RPMI7951 (cell line): ENCODE data around the gene FBL. TPM values are rescaled to one million over a fixed set of nuclear protein-coding genes. Genes with fewer than 3 reads are reported as not detected.
"Not testable (repeated sequence)": the region's sequence is repeated elsewhere in the genome, so short reads cannot be mapped to it uniquely, and the experiment has no call there.

Experiments used
- DNase-seq: peaks from one replicate; pipeline ENCODE4 v3.0.0-alpha.2; 2012; ENCODE audit warnings: low read depth
- total RNA-seq: library from RNA; depleted of rRNA; stranded (reverse); fragments of >200 nt; shearing (Covaris generic); gene quantifications from 2 replicates; pipeline ENCODE4 v1.2.3, GENCODE V29; 2014

The FBL gene
- total RNA-seq, 1 experiment from 2014 or later, result 165 TPM

- peak; percentile 75 for DNase-seq
Observed at GRCh38 chr19:39824143-39825092, 21.8 kb downstream of the FBL start.

- DNase-seq, result no peak
Observed at GRCh38 chr19:39823686-39824085, 22.5 kb downstream of the FBL start.

- no peak for DNase-seq
Observed at GRCh38 chr19:39820696-39821095, 25.5 kb downstream of the FBL start.

- no peak for DNase-seq
Observed at GRCh38 chr19:39819786-39820185, 26.4 kb downstream of the FBL start.

GRCh38 chr19:39818626-39819097 lies 27.5 kb downstream of the FBL start:
- DNase-seq, result no peak

- DNase-seq, result no peak
Observed at GRCh38 chr19:39817888-39818561, 28.2 kb downstream of the FBL start.

- no peak for DNase-seq
Observed at GRCh38 chr19:39816287-39817048, 29.7 kb downstream of the FBL start.

- DNase-seq, result no peak
Observed at GRCh38 chr19:39814595-39814994, 31.6 kb downstream of the FBL start.

GRCh38 chr19:39814111-39814510 lies 32.1 kb downstream of the FBL start:
- not testable (repeated sequence) for DNase-seq

- DNase-seq, result no peak
Observed at GRCh38 chr19:39813264-39813993, 32.8 kb downstream of the FBL start.

- DNase-seq, result no peak
Observed at GRCh38 chr19:39811064-39811463, 35.1 kb downstream of the FBL start.

- DNase-seq, result no peak
Observed at GRCh38 chr19:39810424-39810823, 35.8 kb downstream of the FBL start.

- DNase-seq, result no peak
Observed at GRCh38 chr19:39809368-39809767, 36.8 kb downstream of the FBL start.

- DNase-seq, result not testable (repeated sequence)
Observed at GRCh38 chr19:39808688-39809087, 37.5 kb downstream of the FBL start.

GRCh38 chr19:39807846-39808364 lies 38.3 kb downstream of the FBL start:
- no peak for DNase-seq

- peak; percentile 18 for DNase-seq
Observed at GRCh38 chr19:39805104-39805503, 41.1 kb downstream of the FBL start.

- DNase-seq, result no peak
Observed at GRCh38 chr19:39802958-39803357, 43.2 kb downstream of the FBL start.

GRCh38 chr19:39797083-39797482 lies 49.1 kb downstream of the FBL start:
- DNase-seq, result no peak

- DNase-seq, result no peak
Observed at GRCh38 chr19:39796000-39796498, 50.1 kb downstream of the FBL start.

- DNase-seq, result no peak
Observed at GRCh38 chr19:39795001-39795400, 51.2 kb downstream of the FBL start.

- peak; percentile 69 for DNase-seq
Observed at GRCh38 chr19:39792999-39793546, 53.1 kb downstream of the FBL start.
